ENCODE data around the gene TPX2. TPM values are rescaled to one million over a fixed set of nuclear protein-coding genes. Genes with fewer than 3 reads are reported as not detected.

The TPX2 gene
- total and polyA plus RNA-seq, 2 donors (not counting 1 experiment from before 2014, with no cell fraction given): 0.30 to 0.31 TPM

- Histone ChIP-seq H3K36me3 (replicated peaks in 1 of 2; ENCODE audit: control extremely low read depth in 1 of 2, control insufficient read depth in 1 of 2, extremely low read depth in 1 of 2, insufficient read depth in 2 of 2, low read length in 1 of 2) (peaks cover 1 to 32% of the 10 kb centered on the region in 2 experiments), H3K79me2 (ENCODE audit: control insufficient read depth, insufficient read depth, low read length) (peaks cover 47% of the 10 kb centered on the region), H3K27me3 (replicated peaks in 1 of 4; ENCODE audit: control extremely low read depth in 1 of 4, control insufficient read depth in 3 of 4, insufficient read depth in 4 of 4, low read length in 3 of 4) (no peaks in the 10 kb centered on the region), H3K4me3 (ENCODE audit: control extremely low read depth in 1 of 5, extremely low read depth in 1 of 5, insufficient read depth in 1 of 5, low read depth in 2 of 5, low read length in 4 of 5) (no peak overlapping the region), H2AFZ (ENCODE audit: insufficient read depth, low read depth, low read length, poor library complexity, severe bottlenecking) (no peak overlapping the region), H3K27ac (ENCODE audit: low read length in 2 of 2) (no peak overlapping the region), H3K4me1 (ENCODE audit: control insufficient read depth in 2 of 2, insufficient read depth in 2 of 2, low read length in 2 of 2) (peaks cover 0 to 12% of the 10 kb centered on the region in 2 donors), H3K9ac (ENCODE audit: low read length) (no peak overlapping the region), H3K4me2 (replicated peaks; ENCODE audit: low read depth, low read length, poor library complexity, severe bottlenecking) (no peak overlapping the region), H3K9me3 (ENCODE audit: control extremely low read depth in 1 of 3, control insufficient read depth in 2 of 3, insufficient read depth in 1 of 3, low read length in 2 of 3) (no peaks in the 10 kb centered on the region), H4K20me1 (ENCODE audit: control insufficient read depth, insufficient read depth, low read length, poor library complexity, severe bottlenecking) (no peaks in the 10 kb centered on the region)
- Mint-ChIP-seq H3K4me3 (no peak overlapping the region), H3K27me3 (no peaks in the 10 kb centered on the region), H3K9me3 (ENCODE audit: insufficient read depth) (no peaks in the 10 kb centered on the region), H3K27ac (no peak overlapping the region), H3K4me1 (peaks cover 19% of the 10 kb centered on the region)
- CTCF ChIA-PET: interaction anchor here (1.0 to 1.4 kb wide), 3 partner anchors 12 to 41 kb away, joined by 3 to 5 read pairs (median 4); no protein-coding TSS in a partner anchor
- no peak for TF ChIP-seq EZH2 (IDR thresholded peaks at IDR 0.05; ENCODE audit: borderline replicate concordance, insufficient read depth, low read depth, low read length, poor library complexity, severe bottlenecking)
- TF ChIP-seq CTCF (IDR thresholded peaks at IDR 0.05): no peak
- intact Hi-C loops (cut with micrococcal nuclease): no loop called here
- ATAC-seq (ENCODE audit: low read depth) (no peak), DNase-seq (no peak)
- POLR2A ChIA-PET: no interaction called here
Measured at GRCh38 chr20:31705191-31705590, 33.9 kb upstream of the TPX2 start.

- no peak overlapping the region for H3K4me3 Mint-ChIP-seq
- no peak overlapping the region for H3K4me3 ChIP-seq (ENCODE audit: control extremely low read depth in 1 of 5, extremely low read depth in 1 of 5, insufficient read depth in 1 of 5, low read depth in 2 of 5, low read length in 4 of 5)
- CTCF ChIA-PET: interaction anchor here (1.0 to 1.4 kb wide), 3 partner anchors 12 to 42 kb away, joined by 3 to 5 read pairs (median 4); no protein-coding TSS in a partner anchor
- H3K27me3 ChIP-seq (replicated peaks in 1 of 4; ENCODE audit: control extremely low read depth in 1 of 4, control insufficient read depth in 3 of 4, insufficient read depth in 4 of 4, low read length in 3 of 4): no peaks in the 10 kb centered on the region
- peaks cover 0 to 12% of the 10 kb centered on the region in 2 donors for H3K4me1 ChIP-seq (ENCODE audit: control insufficient read depth in 2 of 2, insufficient read depth in 2 of 2, low read length in 2 of 2)
- H3K9ac ChIP-seq (ENCODE audit: low read length): no peak overlapping the region
- no peaks in the 10 kb centered on the region for H3K9me3 ChIP-seq (ENCODE audit: control extremely low read depth in 1 of 3, control insufficient read depth in 2 of 3, insufficient read depth in 1 of 3, low read length in 2 of 3)
- no peak overlapping the region for H3K27ac ChIP-seq (ENCODE audit: low read length in 2 of 2)
- H2AFZ ChIP-seq (ENCODE audit: insufficient read depth, low read depth, low read length, poor library complexity, severe bottlenecking): no peak overlapping the region
- intact Hi-C loops (cut with micrococcal nuclease): no loop called here
- H3K4me1 Mint-ChIP-seq: peaks cover 20% of the 10 kb centered on the region
- POLR2A ChIA-PET: no interaction called here
- peaks cover 0 to 32% of the 10 kb centered on the region in 2 experiments for H3K36me3 ChIP-seq (replicated peaks in 1 of 2; ENCODE audit: control extremely low read depth in 1 of 2, control insufficient read depth in 1 of 2, extremely low read depth in 1 of 2, insufficient read depth in 2 of 2, low read length in 1 of 2)
- DNase-seq (no peak), ATAC-seq (ENCODE audit: low read depth) (peak; percentile 21)
- no peaks in the 10 kb centered on the region for H4K20me1 ChIP-seq (ENCODE audit: control insufficient read depth, insufficient read depth, low read length, poor library complexity, severe bottlenecking)
- no peak overlapping the region for H3K4me2 ChIP-seq (replicated peaks; ENCODE audit: low read depth, low read length, poor library complexity, severe bottlenecking)
- no peak for TF ChIP-seq CTCF (IDR thresholded peaks at IDR 0.05)
- no peak for TF ChIP-seq EZH2 (IDR thresholded peaks at IDR 0.05; ENCODE audit: borderline replicate concordance, insufficient read depth, low read depth, low read length, poor library complexity, severe bottlenecking)
- H3K9me3 Mint-ChIP-seq (ENCODE audit: insufficient read depth): no peaks in the 10 kb centered on the region
- 77% methylated on average over 3 of the region's 4 CpGs for WGBS (ENCODE audit: insufficient coverage)
- no peaks in the 10 kb centered on the region for H3K27me3 Mint-ChIP-seq
- H3K27ac Mint-ChIP-seq: peak overlapping the region; percentile 68
- peaks cover 53% of the 10 kb centered on the region for H3K79me2 ChIP-seq (ENCODE audit: control insufficient read depth, insufficient read depth, low read length)
Measured at GRCh38 chr20:31705598-31706597, 33.2 kb upstream of the TPX2 start.

Measured in B cell (primary cell).